ENCODE measurements around the gene THAP3. TPM values are rescaled to one million over a fixed set of nuclear protein-coding genes. Genes with fewer than 3 reads are reported as not detected.

Gene THAP3
- polyA plus RNA-seq, 1 donor from 2014 or later: 51.5 TPM

DNA sequence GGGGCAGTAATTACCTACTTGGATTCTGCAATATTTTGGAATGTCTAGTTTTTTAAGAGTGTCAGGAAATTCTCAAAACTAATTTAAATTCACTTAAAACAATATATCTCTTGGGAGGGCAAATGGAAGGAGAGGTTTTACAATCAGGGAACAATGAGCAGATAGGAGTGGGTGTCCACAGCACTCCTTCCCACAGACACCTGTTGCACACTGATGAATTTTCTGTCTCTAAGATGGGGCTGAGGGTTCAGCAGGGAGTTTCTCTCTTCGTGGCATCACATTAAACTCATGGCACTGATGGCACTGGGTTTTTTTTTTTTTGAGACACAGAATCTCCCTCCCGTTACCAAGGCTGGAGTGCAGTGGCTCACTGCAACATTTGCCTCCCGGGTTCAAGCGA lies 5.6 kb upstream of the THAP3 start:
- H3K79me2 ChIP-seq (replicated peaks; ENCODE audit: insufficient read depth, low read length): peaks cover 16% of the 10 kb centered on the region
- H3K27me3 ChIP-seq (ENCODE audit: insufficient read depth, low read depth, low read length): no peaks in the 10 kb centered on the region
- H3K9me3 ChIP-seq (ENCODE audit: low read length): no peaks in the 10 kb centered on the region
- H4K20me1 ChIP-seq (ENCODE audit: insufficient read depth): peaks cover 8% of the 10 kb centered on the region
- no peak overlapping the region for H3K4me2 ChIP-seq (ENCODE audit: low read length)
- no peaks in the 10 kb centered on the region for H3K9me2 ChIP-seq (ENCODE audit: insufficient read depth, low read length)
- H3K36me3 ChIP-seq (ENCODE audit: insufficient read depth, low read length): no peaks in the 10 kb centered on the region
- H3F3A ChIP-seq (ENCODE audit: insufficient read depth, low read length, poor library complexity, severe bottlenecking): no peaks in the 10 kb centered on the region
- no peak overlapping the region for H3K27ac ChIP-seq (ENCODE audit: low read length)
- no peak overlapping the region for H3K4me3 ChIP-seq (ENCODE audit: low read length)
- TF ChIP-seq RAD21 (conservative IDR thresholded peaks at IDR 0.05): no peak
- TF ChIP-seq CTCF (IDR thresholded peaks at IDR 0.05; ENCODE audit: poor library complexity, severe bottlenecking): no peak
- no peak for TF ChIP-seq TAF1 (IDR thresholded peaks at IDR 0.05; ENCODE audit: low read depth)
- TF ChIP-seq, protein P1, sequence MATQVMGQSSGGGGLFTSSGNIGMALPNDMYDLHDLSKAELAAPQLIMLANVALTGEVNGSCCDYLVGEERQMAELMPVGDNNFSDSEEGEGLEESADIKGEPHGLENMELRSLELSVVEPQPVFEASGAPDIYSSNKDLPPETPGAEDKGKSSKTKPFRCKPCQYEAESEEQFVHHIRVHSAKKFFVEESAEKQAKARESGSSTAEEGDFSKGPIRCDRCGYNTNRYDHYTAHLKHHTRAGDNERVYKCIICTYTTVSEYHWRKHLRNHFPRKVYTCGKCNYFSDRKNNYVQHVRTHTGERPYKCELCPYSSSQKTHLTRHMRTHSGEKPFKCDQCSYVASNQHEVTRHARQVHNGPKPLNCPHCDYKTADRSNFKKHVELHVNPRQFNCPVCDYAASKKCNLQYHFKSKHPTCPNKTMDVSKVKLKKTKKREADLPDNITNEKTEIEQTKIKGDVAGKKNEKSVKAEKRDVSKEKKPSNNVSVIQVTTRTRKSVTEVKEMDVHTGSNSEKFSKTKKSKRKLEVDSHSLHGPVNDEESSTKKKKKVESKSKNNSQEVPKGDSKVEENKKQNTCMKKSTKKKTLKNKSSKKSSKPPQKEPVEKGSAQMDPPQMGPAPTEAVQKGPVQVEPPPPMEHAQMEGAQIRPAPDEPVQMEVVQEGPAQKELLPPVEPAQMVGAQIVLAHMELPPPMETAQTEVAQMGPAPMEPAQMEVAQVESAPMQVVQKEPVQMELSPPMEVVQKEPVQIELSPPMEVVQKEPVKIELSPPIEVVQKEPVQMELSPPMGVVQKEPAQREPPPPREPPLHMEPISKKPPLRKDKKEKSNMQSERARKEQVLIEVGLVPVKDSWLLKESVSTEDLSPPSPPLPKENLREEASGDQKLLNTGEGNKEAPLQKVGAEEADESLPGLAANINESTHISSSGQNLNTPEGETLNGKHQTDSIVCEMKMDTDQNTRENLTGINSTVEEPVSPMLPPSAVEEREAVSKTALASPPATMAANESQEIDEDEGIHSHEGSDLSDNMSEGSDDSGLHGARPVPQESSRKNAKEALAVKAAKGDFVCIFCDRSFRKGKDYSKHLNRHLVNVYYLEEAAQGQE (IDR thresholded peaks at IDR 0.05; ENCODE audit: borderline replicate concordance): no peak
- TF ChIP-seq MXI1 (conservative IDR thresholded peaks at IDR 0.05; ENCODE audit: poor library complexity, severe bottlenecking): no peak
- TF ChIP-seq POLR2AphosphoS5 (IDR thresholded peaks at IDR 0.05): no peak
- TF ChIP-seq EP300 (conservative IDR thresholded peaks at IDR 0.05; ENCODE audit: poor library complexity, severe bottlenecking): no peak
- TF ChIP-seq SMC3 (conservative IDR thresholded peaks at IDR 0.05; ENCODE audit: poor library complexity): no peak
- no peak overlapping the region for H2AFZ ChIP-seq (ENCODE audit: low read depth, low read length)
- no peak overlapping the region for H3K9ac ChIP-seq (ENCODE audit: low read length)

DNA sequence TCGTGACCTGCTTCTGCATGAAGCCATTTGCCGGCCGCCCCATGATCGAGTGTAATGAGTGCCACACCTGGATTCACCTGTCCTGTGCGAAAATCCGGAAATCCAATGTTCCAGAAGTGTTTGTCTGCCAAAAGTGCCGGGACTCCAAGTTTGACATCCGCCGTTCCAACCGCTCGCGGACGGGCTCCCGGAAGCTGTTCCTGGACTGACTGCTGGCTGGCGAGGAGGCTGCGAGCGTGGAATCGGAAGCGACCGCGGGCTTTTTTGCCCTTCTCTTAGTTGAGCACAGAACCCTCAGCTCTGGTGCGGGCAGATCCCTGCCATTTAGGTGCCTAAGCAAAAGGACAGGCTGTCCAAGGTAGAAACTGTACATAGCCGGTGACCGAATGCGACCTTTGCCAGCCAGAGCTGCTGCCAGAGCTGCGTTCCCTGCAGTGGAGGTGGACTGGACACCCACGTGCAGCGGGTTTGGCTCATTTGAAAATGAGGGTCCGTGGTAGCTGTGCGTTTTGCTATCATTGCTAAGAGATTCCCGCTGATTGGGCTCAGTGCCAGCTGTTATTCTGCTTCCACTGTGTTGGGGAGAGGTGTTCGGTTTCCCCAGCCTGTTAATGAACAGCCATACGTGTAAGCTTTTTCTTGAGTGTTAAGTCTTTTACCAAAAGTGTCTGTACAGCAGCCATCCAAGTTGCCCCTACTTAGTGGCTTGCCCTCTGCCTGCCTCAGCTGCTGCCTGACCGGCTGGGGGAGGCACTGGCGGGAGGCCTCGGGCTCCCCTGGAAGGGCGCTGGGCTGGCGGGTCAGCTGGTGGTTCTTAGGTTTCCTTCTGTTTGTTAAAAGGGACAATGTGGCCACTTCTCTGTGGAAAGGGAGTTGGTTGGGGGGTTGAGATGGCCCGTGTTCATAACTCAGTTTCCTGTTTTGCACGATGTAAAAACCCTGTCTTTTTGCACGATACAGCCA lies 3.0 kb upstream of the THAP3 start:
- TF ChIP-seq CTCF (IDR thresholded peaks at IDR 0.05; ENCODE audit: poor library complexity, severe bottlenecking): no peak
- no peak for TF ChIP-seq TAF1 (IDR thresholded peaks at IDR 0.05; ENCODE audit: low read depth)
- no peak for TF ChIP-seq RAD21 (conservative IDR thresholded peaks at IDR 0.05)
- TF ChIP-seq, protein P1 (IDR thresholded peaks at IDR 0.05; ENCODE audit: borderline replicate concordance): no peak
- no peak for TF ChIP-seq MXI1 (conservative IDR thresholded peaks at IDR 0.05; ENCODE audit: poor library complexity, severe bottlenecking)
- TF ChIP-seq EZH2 (IDR thresholded peaks at IDR 0.05; ENCODE audit: borderline replicate concordance, insufficient read depth, low read length, poor library complexity, severe bottlenecking): no peak
- TF ChIP-seq POLR2AphosphoS5 (IDR thresholded peaks at IDR 0.05): no peak
- TF ChIP-seq EP300 (conservative IDR thresholded peaks at IDR 0.05; ENCODE audit: poor library complexity, severe bottlenecking): no peak
- Histone ChIP-seq H3F3A (ENCODE audit: insufficient read depth, low read length, poor library complexity, severe bottlenecking) (no peaks in the 10 kb centered on the region), H3K4me3 (ENCODE audit: low read length) (no peak overlapping the region), H3K9me2 (ENCODE audit: insufficient read depth, low read length) (no peaks in the 10 kb centered on the region), H3K4me2 (ENCODE audit: low read length) (no peak overlapping the region), H2AFZ (ENCODE audit: low read depth, low read length) (no peak overlapping the region), H3K36me3 (ENCODE audit: insufficient read depth, low read length) (no peaks in the 10 kb centered on the region), H3K79me2 (replicated peaks; ENCODE audit: insufficient read depth, low read length) (peaks cover 23% of the 10 kb centered on the region), H3K9me3 (ENCODE audit: low read length) (no peaks in the 10 kb centered on the region), H3K9ac (ENCODE audit: low read length) (no peak overlapping the region), H4K20me1 (ENCODE audit: insufficient read depth) (no peaks in the 10 kb centered on the region), H3K27ac (ENCODE audit: low read length) (no peak overlapping the region), H3K27me3 (ENCODE audit: insufficient read depth, low read depth, low read length) (no peaks in the 10 kb centered on the region)
